B cell (primary cell): Measurements from ENCODE around the gene SPECC1. TPM values are rescaled to one million over a fixed set of nuclear protein-coding genes. Genes with fewer than 3 reads are reported as not detected.

Experiments
- ATAC-seq: fragments of 200-7000 bp; cut with Tn5 transposase; one replicate; pipeline ENCODE4 v1.10.0; 2021; ENCODE audit warnings: low read depth, mild to moderate bottlenecking, moderate number of reproducible peaks, moderate library complexity
- CTCF ChIA-PET: fragments of 350-600 bp; sonication (Branson Sonifier 250); formaldehyde crosslinking; loops from one replicate; lab custom pipeline; 2021; ENCODE audit warnings: antibody characterized with exemption, inconsistent platforms; lab: Charles Lee
- POLR2A ChIA-PET: fragments of 350-600 bp; sonication (Branson Sonifier 250); formaldehyde crosslinking; loops from one replicate; lab custom pipeline; 2021; ENCODE audit warnings: antibody characterized with exemption; lab: Charles Lee
- DNase-seq: peaks from one replicate; pipeline ENCODE4 v3.0.0; 2013
- H2AFZ ChIP-seq: 2 replicates; pipeline ENCODE4 v1.6.1; 2012; ENCODE audit warnings: mild to moderate bottlenecking, low read depth, low read length; ENCODE audit not compliant: insufficient read depth, poor library complexity, severe bottlenecking
- H3K27ac ChIP-seq, 2 donors: 1 replicate in 1 of 2; 2 replicates in 1 of 2; pipeline ENCODE4 v1.5.1; 2012 to 2013; ENCODE audit warnings: low read length in 2 of 2, mild to moderate bottlenecking in 2 of 2, moderate library complexity in 1 of 2
- H3K27me3 ChIP-seq, 4 experiments: fragments of 200-600 bp in 1 of 4; sonication (generic) in 1 of 4; replicated peaks in 1 of 4; 1 replicate in 2 of 4; 2 replicates in 2 of 4; pipeline versions ENCODE4 v1.6.1 to v1.7.0; 2013 to 2016; ENCODE audit warnings: low read length in 3 of 4, mild to moderate bottlenecking in 2 of 4, mixed read lengths in 1 of 4, moderate library complexity in 1 of 4; ENCODE audit not compliant: insufficient read depth in 4 of 4, control insufficient read depth in 3 of 4; ENCODE audit errors: control extremely low read depth in 1 of 4
- H3K36me3 ChIP-seq, 2 experiments: replicated peaks in 1 of 2; 1 replicate in 1 of 2; 2 replicates in 1 of 2; pipeline versions ENCODE4 v1.6.1 to v1.7.1; 2013; ENCODE audit warnings: low read length in 1 of 2; ENCODE audit not compliant: insufficient read depth in 2 of 2, control insufficient read depth in 1 of 2; ENCODE audit errors: control extremely low read depth in 1 of 2, extremely low read depth in 1 of 2
- H3K4me1 ChIP-seq, 2 donors: fragments of 200-600 bp in 1 of 2; sonication (generic) in 1 of 2; 1 replicate in 1 of 2; 2 replicates in 1 of 2; pipeline versions ENCODE4 v1.5.1 to v1.6.1; 2013 to 2017; ENCODE audit warnings: low read length in 2 of 2; ENCODE audit not compliant: control insufficient read depth in 2 of 2, insufficient read depth in 2 of 2
- H3K4me2 ChIP-seq: replicated peaks from 2 replicates; pipeline ENCODE3; 2012; ENCODE audit warnings: mild to moderate bottlenecking, low read depth, low read length; ENCODE audit not compliant: poor library complexity, severe bottlenecking
- H3K4me3 ChIP-seq, 5 experiments: fragments of 200-600 bp in 1 of 5; sonication (generic) in 1 of 5; 1 replicate in 3 of 5; 2 replicates in 2 of 5; pipeline versions ENCODE4 v1.5.1 to v1.7.0; 2011 to 2016; ENCODE audit warnings: low read length in 4 of 5, mild to moderate bottlenecking in 4 of 5, low read depth in 2 of 5, control low read depth in 1 of 5, moderate library complexity in 1 of 5; ENCODE audit not compliant: insufficient read depth in 1 of 5; ENCODE audit errors: control extremely low read depth in 1 of 5, extremely low read depth in 1 of 5
- H3K79me2 ChIP-seq: fragments of 200-600 bp; sonication (generic); one replicate; pipeline ENCODE4 v1.6.0; 2016; ENCODE audit warnings: low read length; ENCODE audit not compliant: control insufficient read depth, insufficient read depth
- H3K9ac ChIP-seq: fragments of 200-600 bp; sonication (generic); 2 replicates; pipeline ENCODE4 v1.6.1; 2017; ENCODE audit warnings: mild to moderate bottlenecking, low read length, moderate library complexity
- H3K9me3 ChIP-seq, 3 donors: one replicate each; pipeline versions ENCODE4 v1.6.1 to v1.7.1; 2013; ENCODE audit warnings: low read length in 2 of 3; ENCODE audit not compliant: control insufficient read depth in 2 of 3, insufficient read depth in 1 of 3; ENCODE audit errors: control extremely low read depth in 1 of 3
- H4K20me1 ChIP-seq: 2 replicates; pipeline ENCODE4 v1.6.0; 2012; ENCODE audit warnings: mild to moderate bottlenecking, low read length; ENCODE audit not compliant: insufficient read depth, control insufficient read depth, poor library complexity, severe bottlenecking
- H3K27ac Mint-ChIP-seq: one replicate; pipeline ENCODE4 v1.8.0; 2021; ENCODE audit warnings: mixed read lengths
- H3K27me3 Mint-ChIP-seq: one replicate; pipeline ENCODE4 v1.8.0; 2021; ENCODE audit warnings: mixed read lengths
- H3K4me1 Mint-ChIP-seq: one replicate; pipeline ENCODE4 v1.8.0; 2021; ENCODE audit warnings: mixed read lengths
- H3K4me3 Mint-ChIP-seq: one replicate; pipeline ENCODE4 v1.8.0; 2021; ENCODE audit warnings: mixed read lengths
- H3K9me3 Mint-ChIP-seq: one replicate; pipeline ENCODE4 v1.8.0; 2022; ENCODE audit warnings: mixed read lengths; ENCODE audit not compliant: insufficient read depth
- CTCF ChIP-seq: fragments of 200-600 bp; IDR thresholded peaks from one replicate; pipeline ENCODE4 v1.8.0; 2022; ENCODE audit warnings: antibody characterized with exemption, mild to moderate bottlenecking
- EZH2 ChIP-seq: IDR thresholded peaks from 2 replicates; pipeline ENCODE4 v1.6.1; 2012; ENCODE audit warnings: borderline replicate concordance, low read depth, mild to moderate bottlenecking, moderate library complexity, low read length; ENCODE audit not compliant: insufficient read depth, poor library complexity, severe bottlenecking
- WGBS: methylation state at CpG from one replicate; pipeline ENCODE4 v1.1.5; 2013; ENCODE audit warnings: missing lambda C conversion rate; ENCODE audit not compliant: insufficient coverage; 5-methylcytosine and 5-hydroxymethylcytosine counted together
- intact Hi-C: fragments of 100-400 bp; cut with micrococcal nuclease; formaldehyde crosslinking; loops from one replicate; pipeline ENCODE4 v1.10.0; 2022
- polyA plus RNA-seq: library from polyadenylated mRNA; depleted of rRNA; stranded (reverse); fragments of >200 nt; gene quantifications from 2 replicates; pipeline ENCODE4 v1.2.3, GENCODE V29; 2012
- total RNA-seq, 2 donors: library from RNA; stranded (reverse); fragments of 120-200 nt in 1 of 2; gene quantifications; 1 replicate in 1 of 2; 2 replicates in 1 of 2; pipeline versions ENCODE4 v1.2.3 to v1.2.4, GENCODE V29; 2013 to 2022

SPECC1 gene
- total and polyA plus RNA-seq, 2 donors (not counting 1 experiment from before 2014, with no cell fraction given) = 4.6 to 7.4 TPM

GRCh38 chr17:20172376-20172775 lies 163.2 kb downstream of the SPECC1 start:
- Mint-ChIP-seq H3K9me3 (no peaks in the 10 kb centered on the region), H3K27me3 (no peaks in the 10 kb centered on the region), H3K27ac (no peak overlapping the region), H3K4me3 (no peak overlapping the region), H3K4me1 (no peaks in the 10 kb centered on the region)
- no peak for TF ChIP-seq EZH2
- no peak for TF ChIP-seq CTCF
- ChIA-PET CTCF (interaction anchor here (1.3 kb wide), 1 partner anchor 52 kb away, joined by 3 read pairs; no protein-coding TSS in a partner anchor), POLR2A (no interaction called here)
- H3K9me3 ChIP-seq = no peaks in the 10 kb centered on the region
- intact Hi-C loops = no loop called here
- no peak overlapping the region for H3K4me2 ChIP-seq
- no peak for ATAC-seq
- 92% methylated on average over 2 of the region's 2 CpGs for WGBS
- H3K36me3 ChIP-seq = no peaks in the 10 kb centered on the region
- no peaks in the 10 kb centered on the region for H3K4me1 ChIP-seq
- no peak overlapping the region for H3K27ac ChIP-seq
- H3K9ac ChIP-seq = no peak overlapping the region
- no peak overlapping the region for H2AFZ ChIP-seq
- H3K27me3 ChIP-seq = no peaks in the 10 kb centered on the region
- no peak overlapping the region for H3K4me3 ChIP-seq
- no peaks in the 10 kb centered on the region for H3K79me2 ChIP-seq
- no peaks in the 10 kb centered on the region for H4K20me1 ChIP-seq
- no peak for DNase-seq

DNA sequence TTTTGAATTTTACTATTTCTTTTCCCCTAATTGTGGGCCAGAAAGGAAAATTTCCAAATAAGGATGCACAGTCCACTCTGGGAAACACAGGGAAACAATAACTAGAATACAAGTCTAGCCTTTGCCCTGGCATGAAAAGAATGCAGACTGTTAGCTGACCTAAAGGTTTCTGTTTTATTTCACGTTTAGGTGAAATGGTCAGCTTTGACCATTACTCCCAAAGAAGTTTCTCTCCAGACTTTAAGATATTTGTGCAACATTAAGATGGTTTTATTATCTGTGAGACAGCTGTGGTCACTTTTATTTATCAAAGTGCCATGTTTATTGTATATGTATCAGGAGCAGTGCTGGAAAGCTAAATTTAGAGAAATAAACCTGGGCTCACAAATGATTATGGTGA lies 163.9 kb downstream of the SPECC1 start:
- no peaks in the 10 kb centered on the region for H3K9me3 ChIP-seq
- ATAC-seq = no peak
- no peaks in the 10 kb centered on the region for H3K27me3 ChIP-seq
- no peaks in the 10 kb centered on the region for H3K36me3 ChIP-seq
- H3K27me3 Mint-ChIP-seq = no peaks in the 10 kb centered on the region
- POLR2A ChIA-PET = no interaction called here
- no peak for DNase-seq
- no peak overlapping the region for H3K27ac ChIP-seq
- H2AFZ ChIP-seq = no peak overlapping the region
- no peaks in the 10 kb centered on the region for H3K4me1 ChIP-seq
- no peak overlapping the region for H3K9ac ChIP-seq
- H3K4me1 Mint-ChIP-seq = no peaks in the 10 kb centered on the region
- no peak overlapping the region for H3K4me2 ChIP-seq
- TF ChIP-seq EZH2 (no peak), CTCF (no peak)
- no peak overlapping the region for H3K4me3 Mint-ChIP-seq
- no CpG with 5 or more reads among the region's 1 CpG for WGBS
- no peaks in the 10 kb centered on the region for H3K9me3 Mint-ChIP-seq
- CTCF ChIA-PET = interaction anchor here (0.5 to 1.3 kb wide), 2 partner anchors 53 to 181 kb away, joined by 3 read pairs; no protein-coding TSS in a partner anchor
- no peak overlapping the region for H3K4me3 ChIP-seq
- intact Hi-C loops = no loop called here
- H3K27ac Mint-ChIP-seq = no peak overlapping the region
- H3K79me2 ChIP-seq = no peaks in the 10 kb centered on the region
- no peaks in the 10 kb centered on the region for H4K20me1 ChIP-seq
